HG03378 (cell line): ENCODE results near the gene ATF6B.
"Not testable (repeated sequence)": the region's sequence is repeated elsewhere in the genome, so short reads cannot be mapped to it uniquely, and the experiment has no call there.

Source experiments
- ATAC-seq: cut with Tn5 transposase; IDR thresholded peaks from one replicate; pipeline ENCODE4 v1.9.1; 2021; ENCODE audit warnings: mild to moderate bottlenecking, moderate library complexity; ENCODE audit not compliant: unreplicated experiment

The ATF6B gene

GRCh38 chr6:32108727-32109113 lies 19.3 kb downstream of the ATF6B start:
- no peak for ATAC-seq

- no peak for ATAC-seq
These were observed 19.9 kb downstream of the ATF6B start for GRCh38 chr6:32108094-32108627.

- no peak for ATAC-seq
These were observed 20.6 kb downstream of the ATF6B start for GRCh38 chr6:32107406-32107805.

- ATAC-seq: no peak
These were observed 22.6 kb downstream of the ATF6B start for GRCh38 chr6:32105433-32105832.

- ATAC-seq: no peak
These were observed 25.8 kb downstream of the ATF6B start for GRCh38 chr6:32102255-32102654.

GRCh38 chr6:32100251-32100650 lies 27.8 kb downstream of the ATF6B start:
- ATAC-seq: not testable (repeated sequence)

- no peak for ATAC-seq
These were observed 30.7 kb downstream of the ATF6B start for GRCh38 chr6:32097364-32097763.

GRCh38 chr6:32096394-32097258 lies 31.4 kb downstream of the ATF6B start:
- no peak for ATAC-seq

- no peak for ATAC-seq
These were observed 32.0 kb downstream of the ATF6B start for GRCh38 chr6:32096087-32096393.

GRCh38 chr6:32095338-32096086 lies 32.5 kb downstream of the ATF6B start:
- no peak for ATAC-seq

GRCh38 chr6:32092760-32093497 lies 35.1 kb downstream of the ATF6B start:
- no peak for ATAC-seq

GRCh38 chr6:32089082-32089828 lies 38.8 kb downstream of the ATF6B start:
- ATAC-seq: no peak

GRCh38 chr6:32088487-32089049 lies 39.5 kb downstream of the ATF6B start:
- no peak for ATAC-seq

GRCh38 chr6:32087574-32088486 lies 40.2 kb downstream of the ATF6B start:
- no peak for ATAC-seq

- no peak for ATAC-seq
These were observed 41.1 kb downstream of the ATF6B start for GRCh38 chr6:32086661-32087573.

- no peak for ATAC-seq
These were observed 42.1 kb downstream of the ATF6B start for GRCh38 chr6:32085759-32086459.

- ATAC-seq: no peak
These were observed 43.3 kb downstream of the ATF6B start for GRCh38 chr6:32084780-32085179.
